Activated naive CD8-positive, alpha-beta T cell treated with anti-CD3 and anti-CD28 coated beads, Interleukin-2, amount 50 U/mL, for 24 hours (primary cell): Measurements from ENCODE around the gene EP300.
"Not testable (repeated sequence)": the region's sequence is repeated elsewhere in the genome, so short reads cannot be mapped to it uniquely, and the experiment has no call there.

Experiments used
- ATAC-seq: fragments of 150-1000 bp; cut with Tn5 transposase; one replicate; pipeline ENCODE4 v1.10.0; 2021
- DNase-seq: peaks from one replicate; pipeline ENCODE4 v3.0.0; 2021
- H3K27ac Mint-ChIP-seq: one replicate; pipeline ENCODE4 v1.8.0; 2021; ENCODE audit warnings: mild to moderate bottlenecking, mixed read lengths
- H3K27me3 Mint-ChIP-seq: one replicate; pipeline ENCODE4 v1.8.0; 2021; ENCODE audit warnings: mixed read lengths
- H3K36me3 Mint-ChIP-seq: one replicate; pipeline ENCODE4 v1.8.0; 2021; ENCODE audit warnings: low read depth, mixed read lengths
- H3K4me1 Mint-ChIP-seq: one replicate; pipeline ENCODE4 v1.8.0; 2021; ENCODE audit warnings: mixed read lengths
- H3K4me3 Mint-ChIP-seq: one replicate; pipeline ENCODE4 v1.8.0; 2021; ENCODE audit warnings: mild to moderate bottlenecking, moderate library complexity, mixed read lengths
- H3K9me3 Mint-ChIP-seq: one replicate; pipeline ENCODE4 v1.8.0; 2021; ENCODE audit warnings: mixed read lengths

Gene EP300

GRCh38 chr22:41106122-41106968 is 14.0 kb downstream of the EP300 start:
- ATAC-seq (peak; percentile 71), DNase-seq (no peak)
- H3K36me3 Mint-ChIP-seq: peaks cover 20% of the 10 kb centered on the region
- peak overlapping the region; percentile 74 for H3K27ac Mint-ChIP-seq
- H3K4me3 Mint-ChIP-seq: no peak overlapping the region
- H3K27me3 Mint-ChIP-seq: no peaks in the 10 kb centered on the region
- H3K9me3 Mint-ChIP-seq: no peaks in the 10 kb centered on the region
- H3K4me1 Mint-ChIP-seq: peaks cover 54% of the 10 kb centered on the region

GRCh38 chr22:41106969-41107325 is 14.6 kb downstream of the EP300 start:
- H3K4me3 Mint-ChIP-seq, DNase-seq, H3K27ac Mint-ChIP-seq, H3K27me3 Mint-ChIP-seq, H3K9me3 Mint-ChIP-seq, ATAC-seq: not testable (repeated sequence)
- Mint-ChIP-seq H3K36me3 (peaks cover 22% of the 10 kb centered on the region), H3K4me1 (peaks cover 51% of the 10 kb centered on the region)

- H3K4me3 Mint-ChIP-seq: no peak overlapping the region
- H3K9me3 Mint-ChIP-seq: no peaks in the 10 kb centered on the region
- no peaks in the 10 kb centered on the region for H3K27me3 Mint-ChIP-seq
- H3K27ac Mint-ChIP-seq: no peak overlapping the region
- H3K36me3 Mint-ChIP-seq: peaks cover 12% of the 10 kb centered on the region
- H3K4me1 Mint-ChIP-seq: peaks cover 33% of the 10 kb centered on the region
- ATAC-seq: no peak
- DNase-seq: no peak
Measured at GRCh38 chr22:41110968-41111367, 18.6 kb downstream of the EP300 start.

- Mint-ChIP-seq H3K27ac (no peak overlapping the region), H3K4me1 (peaks cover 21% of the 10 kb centered on the region), H3K4me3 (no peak overlapping the region), H3K36me3 (peaks cover 39% of the 10 kb centered on the region), H3K9me3 (no peaks in the 10 kb centered on the region), H3K27me3 (no peaks in the 10 kb centered on the region)
- no peak for ATAC-seq
- no peak for DNase-seq
Measured at GRCh38 chr22:41116342-41116741, 23.9 kb downstream of the EP300 start.

- H3K27ac Mint-ChIP-seq: no peak overlapping the region
Measured at GRCh38 chr22:41117127-41117965, 25.0 kb downstream of the EP300 start.

GRCh38 chr22:41123151-41123550 is 30.8 kb downstream of the EP300 start:
- H3K27me3 Mint-ChIP-seq: no peaks in the 10 kb centered on the region
- no peak overlapping the region for H3K4me3 Mint-ChIP-seq
- ATAC-seq (no peak), DNase-seq (no peak)
- H3K4me1 Mint-ChIP-seq: peaks cover 15% of the 10 kb centered on the region
- H3K9me3 Mint-ChIP-seq: no peaks in the 10 kb centered on the region
- peaks cover 41% of the 10 kb centered on the region for H3K36me3 Mint-ChIP-seq
- no peak overlapping the region for H3K27ac Mint-ChIP-seq

More at GRCh38 chr22:41117127-41117965, 25.0 kb downstream of the EP300 start:
- Mint-ChIP-seq H3K4me1 (peaks cover 23% of the 10 kb centered on the region), H3K36me3 (peaks cover 40% of the 10 kb centered on the region), H3K27me3 (no peaks in the 10 kb centered on the region), H3K4me3 (no peak overlapping the region), H3K9me3 (no peaks in the 10 kb centered on the region)
- DNase-seq (no peak), ATAC-seq (no peak)

GRCh38 chr22:41124086-41124485 is 31.7 kb downstream of the EP300 start:
- no peaks in the 10 kb centered on the region for H3K9me3 Mint-ChIP-seq
- no peak for ATAC-seq
- H3K36me3 Mint-ChIP-seq: peaks cover 38% of the 10 kb centered on the region
- no peak overlapping the region for H3K4me3 Mint-ChIP-seq
- H3K27ac Mint-ChIP-seq: no peak overlapping the region
- DNase-seq: no peak
- H3K27me3 Mint-ChIP-seq: no peaks in the 10 kb centered on the region
- H3K4me1 Mint-ChIP-seq: peaks cover 15% of the 10 kb centered on the region

GRCh38 chr22:41127451-41127850 is 35.1 kb downstream of the EP300 start:
- no peak for DNase-seq
- no peaks in the 10 kb centered on the region for H3K27me3 Mint-ChIP-seq
- ATAC-seq: no peak
- H3K27ac Mint-ChIP-seq: peak overlapping the region; percentile 22
- peaks cover 40% of the 10 kb centered on the region for H3K36me3 Mint-ChIP-seq
- H3K9me3 Mint-ChIP-seq: no peaks in the 10 kb centered on the region
- H3K4me3 Mint-ChIP-seq: no peak overlapping the region
- peaks cover 3% of the 10 kb centered on the region for H3K4me1 Mint-ChIP-seq

GRCh38 chr22:41128606-41129005 is 36.2 kb downstream of the EP300 start:
- ATAC-seq (no peak), DNase-seq (no peak)
- Mint-ChIP-seq H3K27ac (no peak overlapping the region), H3K4me3 (no peak overlapping the region), H3K9me3 (no peaks in the 10 kb centered on the region), H3K4me1 (no peaks in the 10 kb centered on the region), H3K27me3 (no peaks in the 10 kb centered on the region), H3K36me3 (peaks cover 43% of the 10 kb centered on the region)

- ATAC-seq (no peak), DNase-seq (no peak)
- peak overlapping the region; percentile 8 for H3K27ac Mint-ChIP-seq
- H3K36me3 Mint-ChIP-seq: peaks cover 45% of the 10 kb centered on the region
- H3K9me3 Mint-ChIP-seq: no peaks in the 10 kb centered on the region
- H3K4me1 Mint-ChIP-seq: no peaks in the 10 kb centered on the region
- no peak overlapping the region for H3K4me3 Mint-ChIP-seq
- H3K27me3 Mint-ChIP-seq: no peaks in the 10 kb centered on the region
Measured at GRCh38 chr22:41132550-41132949, 40.2 kb downstream of the EP300 start.

GRCh38 chr22:41140365-41140957 is 48.1 kb downstream of the EP300 start:
- Mint-ChIP-seq H3K4me1 (no peaks in the 10 kb centered on the region), H3K4me3 (no peak overlapping the region), H3K27ac (no peak overlapping the region), H3K9me3 (no peaks in the 10 kb centered on the region), H3K27me3 (no peaks in the 10 kb centered on the region), H3K36me3 (peaks cover 56% of the 10 kb centered on the region)
- ATAC-seq: no peak
- DNase-seq: no peak

GRCh38 chr22:41145921-41146320 is 53.5 kb downstream of the EP300 start:
- H3K9me3 Mint-ChIP-seq, H3K27me3 Mint-ChIP-seq, H3K4me3 Mint-ChIP-seq, H3K27ac Mint-ChIP-seq, H3K4me1 Mint-ChIP-seq, DNase-seq, ATAC-seq: not testable (repeated sequence)
- peaks cover 50% of the 10 kb centered on the region for H3K36me3 Mint-ChIP-seq

- H3K4me1 Mint-ChIP-seq: no peaks in the 10 kb centered on the region
- peaks cover 55% of the 10 kb centered on the region for H3K36me3 Mint-ChIP-seq
- ATAC-seq (no peak), DNase-seq (no peak)
- H3K27ac Mint-ChIP-seq: no peak overlapping the region
- H3K27me3 Mint-ChIP-seq: no peaks in the 10 kb centered on the region
- no peak overlapping the region for H3K4me3 Mint-ChIP-seq
- H3K9me3 Mint-ChIP-seq: no peaks in the 10 kb centered on the region
Measured at GRCh38 chr22:41146573-41146972, 54.2 kb downstream of the EP300 start.

- Mint-ChIP-seq H3K9me3 (no peaks in the 10 kb centered on the region), H3K27me3 (no peaks in the 10 kb centered on the region), H3K27ac (no peak overlapping the region), H3K4me1 (no peaks in the 10 kb centered on the region), H3K36me3 (peaks cover 55% of the 10 kb centered on the region), H3K4me3 (no peak overlapping the region)
- ATAC-seq (no peak), DNase-seq (no peak)
Measured at GRCh38 chr22:41147722-41148121, 55.3 kb downstream of the EP300 start.

GRCh38 chr22:41152902-41153301 is 60.5 kb downstream of the EP300 start:
- DNase-seq: no peak
- Mint-ChIP-seq H3K4me3 (no peak overlapping the region), H3K4me1 (no peaks in the 10 kb centered on the region), H3K9me3 (no peaks in the 10 kb centered on the region), H3K27ac (no peak overlapping the region), H3K27me3 (no peaks in the 10 kb centered on the region), H3K36me3 (peaks cover 77% of the 10 kb centered on the region)
- ATAC-seq: no peak
